ENCODE measurements around the gene ATP1A2. TPM values are rescaled to one million over a fixed set of nuclear protein-coding genes. Genes with fewer than 3 reads are reported as not detected.

The ATP1A2 gene
- polyA plus RNA-seq, 6 donors from 2014 or later = not detected

DNA sequence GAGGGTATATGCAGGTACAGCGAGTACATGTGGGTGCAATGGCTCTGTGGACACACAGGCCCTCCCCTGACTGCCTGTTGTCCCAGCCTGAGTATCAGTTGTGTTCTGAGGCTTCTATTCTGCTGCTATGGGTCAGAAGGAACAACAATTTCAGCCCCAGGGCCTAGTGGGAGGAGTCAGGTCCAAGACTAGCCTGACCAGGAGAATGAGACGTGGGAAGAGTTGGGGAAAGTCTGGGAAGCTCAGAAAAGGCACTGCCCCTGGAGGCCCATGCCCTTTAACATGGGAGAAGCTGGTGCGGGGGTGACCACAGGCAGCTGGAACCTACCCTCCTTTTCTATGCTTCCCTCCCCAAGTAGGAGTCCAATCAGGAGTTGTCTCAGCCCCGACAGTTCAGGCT lies 24.8 kb upstream of the ATP1A2 start:
- DNase-seq (no peak), ATAC-seq (ENCODE audit: low read depth in 2 of 2) (no peak)
- peaks cover 0 to 34% of the 10 kb centered on the region in 2 donors for H3K36me3 Mint-ChIP-seq
- peaks cover 16 to 33% (median 24%) of the 10 kb centered on the region in 3 donors for H3K4me1 Mint-ChIP-seq
- H3K27me3 Mint-ChIP-seq = no peaks in the 10 kb centered on the region
- H3K9me3 Mint-ChIP-seq = no peaks in the 10 kb centered on the region
- H3K27ac Mint-ChIP-seq = peak overlapping the region in 1 of 6 donors; percentile 28
- no peak overlapping the region for H3K4me3 Mint-ChIP-seq

DNA sequence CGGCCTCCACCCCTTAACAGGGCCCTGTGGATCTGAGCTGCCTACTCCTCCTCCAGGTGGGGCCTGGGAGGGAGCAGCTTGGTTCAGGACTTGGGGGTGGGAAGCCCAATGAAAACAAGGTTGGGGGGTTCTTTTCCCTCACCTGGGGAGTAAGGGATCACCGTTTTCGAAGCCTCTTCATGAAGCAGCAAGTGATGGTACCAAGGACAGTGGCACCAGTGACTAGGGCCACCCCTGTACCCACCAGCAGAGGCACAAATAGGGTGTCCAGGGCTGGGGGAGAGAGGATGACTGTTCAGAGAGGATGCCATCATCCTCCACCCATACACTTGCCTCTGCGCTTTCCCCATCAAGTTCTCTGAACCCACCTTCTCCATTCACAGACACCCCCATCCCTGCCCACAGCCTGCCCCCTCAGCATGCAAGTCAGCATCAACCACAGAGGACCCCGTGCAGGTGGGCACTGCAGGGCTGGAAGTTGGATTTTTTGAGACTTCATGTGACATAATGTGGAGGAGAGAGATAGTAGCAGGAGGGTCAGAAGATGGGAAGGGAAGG lies 23.8 kb upstream of the ATP1A2 start:
- Mint-ChIP-seq H3K4me3 (no peak overlapping the region), H3K36me3 (peaks cover 0 to 34% of the 10 kb centered on the region in 2 donors)

GRCh38 chr1:160092366-160093068 lies 23.0 kb upstream of the ATP1A2 start:
- no peaks in the 10 kb centered on the region for H3K27me3 Mint-ChIP-seq
- no peak overlapping the region for H3K4me3 Mint-ChIP-seq
- peaks cover 0 to 34% of the 10 kb centered on the region in 2 donors for H3K36me3 Mint-ChIP-seq
- ATAC-seq (ENCODE audit: low read depth in 2 of 2) (no peak), DNase-seq (no peak)
- H3K27ac Mint-ChIP-seq = no peak overlapping the region
- H3K4me1 Mint-ChIP-seq = peaks cover 30 to 43% (median 38%) of the 10 kb centered on the region in 3 donors
- no peaks in the 10 kb centered on the region for H3K9me3 Mint-ChIP-seq

More for the DNA sequence above, 23.8 kb upstream of the ATP1A2 start:
- Mint-ChIP-seq H3K4me1 (peaks cover 22 to 36% (median 30%) of the 10 kb centered on the region in 3 donors), H3K27ac (no peak overlapping the region), H3K27me3 (no peaks in the 10 kb centered on the region), H3K9me3 (no peaks in the 10 kb centered on the region)
- DNase-seq (no peak), ATAC-seq (ENCODE audit: low read depth in 2 of 2) (no peak)

DNA sequence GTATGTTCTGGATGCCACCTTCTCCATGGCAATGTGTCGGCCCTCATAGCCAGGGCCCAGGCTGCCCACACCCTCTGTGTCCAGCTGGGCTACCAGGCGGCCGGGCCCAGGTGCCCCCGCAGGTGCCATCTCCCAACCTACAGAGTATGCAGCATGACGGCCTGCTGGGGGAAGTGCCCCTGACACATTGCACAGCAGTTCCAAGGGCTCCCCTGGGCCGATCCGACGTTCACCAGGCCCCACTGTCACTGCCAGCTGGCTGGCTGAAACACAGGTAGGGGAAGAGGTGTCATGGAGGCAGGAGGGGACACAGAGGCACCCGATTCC lies 22.5 kb upstream of the ATP1A2 start:
- DNase-seq = no peak
- H3K4me1 Mint-ChIP-seq = peaks cover 35 to 48% (median 43%) of the 10 kb centered on the region in 3 donors
- no peaks in the 10 kb centered on the region for H3K9me3 Mint-ChIP-seq
- no peak overlapping the region for H3K4me3 Mint-ChIP-seq
- H3K27me3 Mint-ChIP-seq = no peaks in the 10 kb centered on the region
- no peak for ATAC-seq (ENCODE audit: low read depth in 2 of 2)
- peaks cover 0 to 33% of the 10 kb centered on the region in 2 donors for H3K36me3 Mint-ChIP-seq
- no peak overlapping the region for H3K27ac Mint-ChIP-seq

- DNase-seq = no peak
- H3K27ac Mint-ChIP-seq = no peak overlapping the region
- H3K9me3 Mint-ChIP-seq = no peaks in the 10 kb centered on the region
- no peak for ATAC-seq (ENCODE audit: low read depth in 2 of 2)
- H3K36me3 Mint-ChIP-seq = peaks cover 0 to 26% of the 10 kb centered on the region in 2 donors
- H3K4me1 Mint-ChIP-seq = peaks cover 36 to 42% (median 40%) of the 10 kb centered on the region in 3 donors
- no peaks in the 10 kb centered on the region for H3K27me3 Mint-ChIP-seq
- peak overlapping the region in 1 of 8 donors; percentile 9 for H3K4me3 Mint-ChIP-seq
Measured at GRCh38 chr1:160093624-160094290, 21.8 kb upstream of the ATP1A2 start.

GRCh38 chr1:160094291-160094625 lies 21.3 kb upstream of the ATP1A2 start:
- no peak overlapping the region for H3K27ac Mint-ChIP-seq
- H3K9me3 Mint-ChIP-seq = no peaks in the 10 kb centered on the region
- peaks cover 38 to 44% (median 40%) of the 10 kb centered on the region in 3 donors for H3K4me1 Mint-ChIP-seq
- DNase-seq (no peak), ATAC-seq (ENCODE audit: low read depth in 2 of 2) (no peak)
- peak overlapping the region in 1 of 8 donors; percentile 9 for H3K4me3 Mint-ChIP-seq
- H3K36me3 Mint-ChIP-seq = peaks cover 0 to 21% of the 10 kb centered on the region in 2 donors
- no peaks in the 10 kb centered on the region for H3K27me3 Mint-ChIP-seq

- Mint-ChIP-seq H3K27me3 (no peaks in the 10 kb centered on the region), H3K4me3 (no peak overlapping the region), H3K27ac (no peak overlapping the region), H3K36me3 (peaks cover 0 to 19% of the 10 kb centered on the region in 2 donors), H3K9me3 (no peaks in the 10 kb centered on the region), H3K4me1 (peaks cover 41 to 49% (median 45%) of the 10 kb centered on the region in 3 donors)
- DNase-seq (no peak), ATAC-seq (ENCODE audit: low read depth in 2 of 2) (no peak)
Measured at GRCh38 chr1:160094806-160095205, 20.8 kb upstream of the ATP1A2 start.

- no peak for DNase-seq
- Mint-ChIP-seq H3K4me1 (peaks cover 38 to 55% (median 46%) of the 10 kb centered on the region in 3 donors), H3K27me3 (no peaks in the 10 kb centered on the region), H3K9me3 (no peaks in the 10 kb centered on the region), H3K27ac (peak overlapping the region in 3 of 6 donors; percentile 19 to 44 (median 39)), H3K4me3 (peak overlapping the region in 7 of 8 donors; percentile 25 to 90 (median 53)), H3K36me3 (peaks cover 0 to 17% of the 10 kb centered on the region in 2 donors)
- no peak for ATAC-seq (ENCODE audit: low read depth in 2 of 2)
Measured at GRCh38 chr1:160095382-160096105, 20.0 kb upstream of the ATP1A2 start.

DNA sequence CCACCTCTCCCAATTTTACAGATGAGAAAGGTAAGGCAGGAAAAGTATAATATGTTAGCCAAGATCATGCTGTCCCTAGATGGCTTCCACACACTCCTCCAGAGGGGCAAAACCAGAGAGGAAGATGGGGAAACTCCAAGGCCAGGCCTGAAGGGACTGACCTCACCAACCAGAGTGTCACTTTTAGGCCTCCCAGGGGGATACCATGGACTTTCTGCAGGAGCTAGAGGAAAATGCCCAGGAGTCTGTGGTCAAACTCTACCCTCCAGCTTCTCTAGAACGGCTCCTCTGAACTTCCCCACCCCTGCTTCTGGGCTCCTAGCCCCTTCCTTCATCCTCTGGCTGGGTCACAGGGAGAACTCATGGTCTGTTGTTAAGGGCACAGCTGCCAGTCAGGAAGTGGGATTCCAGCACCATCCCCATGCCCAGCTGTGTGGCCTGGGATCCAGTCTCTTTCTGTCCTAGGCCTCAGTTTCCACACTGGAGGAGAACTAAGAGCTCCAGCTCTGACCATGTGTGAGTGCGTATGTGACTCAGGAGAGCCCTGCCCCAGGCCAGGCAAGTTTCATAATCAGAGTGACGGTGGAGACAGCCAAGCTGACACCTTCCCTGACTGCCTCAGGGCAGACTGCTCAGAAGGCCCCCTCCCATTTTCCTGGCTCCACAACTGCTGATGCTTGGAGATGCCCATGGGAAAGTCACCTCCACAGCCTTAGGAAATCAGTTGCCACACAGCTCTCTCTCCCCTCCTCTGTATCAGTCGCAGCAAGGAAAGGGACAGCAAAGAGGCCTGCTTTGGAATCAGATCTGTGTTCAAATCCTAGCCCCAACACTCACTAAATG lies 19.1 kb upstream of the ATP1A2 start:
- peak overlapping the region; percentile 23 to 93 (median 90) for H3K4me3 Mint-ChIP-seq
- no peaks in the 10 kb centered on the region for H3K27me3 Mint-ChIP-seq
- no peaks in the 10 kb centered on the region for H3K9me3 Mint-ChIP-seq
- peak overlapping the region in 5 of 6 donors; percentile 19 to 82 (median 44) for H3K27ac Mint-ChIP-seq
- peaks cover 44 to 65% (median 50%) of the 10 kb centered on the region in 3 donors for H3K4me1 Mint-ChIP-seq
- ATAC-seq (ENCODE audit: low read depth in 2 of 2) = no peak
- H3K36me3 Mint-ChIP-seq = peaks cover 0 to 11% of the 10 kb centered on the region in 2 donors
- DNase-seq = no peak

DNA sequence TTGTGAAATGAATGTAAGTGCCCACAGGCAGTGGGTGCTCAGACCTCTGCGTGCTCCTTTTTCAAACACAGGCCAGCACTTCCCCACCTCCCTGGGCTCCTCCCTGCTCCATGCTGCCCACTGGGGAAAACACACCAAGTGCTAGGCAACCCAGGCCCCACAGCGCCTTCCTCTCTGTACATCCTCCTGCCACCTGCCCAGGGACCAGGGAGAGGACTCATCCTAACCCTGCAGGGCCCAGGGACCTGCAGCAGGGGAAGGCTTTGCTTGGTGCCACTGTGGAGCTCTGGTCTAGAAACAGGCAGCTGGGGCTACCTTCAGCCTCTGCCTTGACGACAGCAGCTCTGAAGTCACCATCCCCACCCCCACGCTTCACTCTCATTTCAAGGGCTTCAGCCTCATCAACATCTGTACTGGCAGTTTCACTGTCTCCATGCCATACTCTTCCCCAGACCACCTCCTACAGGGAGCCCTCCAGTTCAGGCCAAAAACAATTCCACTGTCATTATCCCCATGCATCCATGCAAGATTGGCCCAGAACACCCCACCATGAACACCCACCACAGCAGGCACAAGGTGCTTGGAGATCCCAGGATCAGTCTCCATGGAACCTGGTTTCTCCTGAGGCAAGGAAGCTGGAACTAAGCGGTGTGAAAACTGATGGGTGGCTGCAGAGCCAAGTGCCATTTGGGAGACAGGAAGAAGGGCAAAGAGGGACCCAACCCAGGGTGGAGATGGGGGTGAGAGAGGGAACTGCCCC lies 18.2 kb upstream of the ATP1A2 start:
- peak overlapping the region; percentile 84 to 96 (median 90) for H3K4me3 Mint-ChIP-seq
- H3K36me3 Mint-ChIP-seq = peaks cover 0 to 3% of the 10 kb centered on the region in 2 donors
- peaks cover 46 to 66% (median 52%) of the 10 kb centered on the region in 3 donors for H3K4me1 Mint-ChIP-seq
- H3K27me3 Mint-ChIP-seq = no peaks in the 10 kb centered on the region
- H3K27ac Mint-ChIP-seq = peak overlapping the region; percentile 88 to 99 (median 92)
- no peak for ATAC-seq (ENCODE audit: low read depth in 2 of 2)
- no peak for DNase-seq
- H3K9me3 Mint-ChIP-seq = no peaks in the 10 kb centered on the region

DNA sequence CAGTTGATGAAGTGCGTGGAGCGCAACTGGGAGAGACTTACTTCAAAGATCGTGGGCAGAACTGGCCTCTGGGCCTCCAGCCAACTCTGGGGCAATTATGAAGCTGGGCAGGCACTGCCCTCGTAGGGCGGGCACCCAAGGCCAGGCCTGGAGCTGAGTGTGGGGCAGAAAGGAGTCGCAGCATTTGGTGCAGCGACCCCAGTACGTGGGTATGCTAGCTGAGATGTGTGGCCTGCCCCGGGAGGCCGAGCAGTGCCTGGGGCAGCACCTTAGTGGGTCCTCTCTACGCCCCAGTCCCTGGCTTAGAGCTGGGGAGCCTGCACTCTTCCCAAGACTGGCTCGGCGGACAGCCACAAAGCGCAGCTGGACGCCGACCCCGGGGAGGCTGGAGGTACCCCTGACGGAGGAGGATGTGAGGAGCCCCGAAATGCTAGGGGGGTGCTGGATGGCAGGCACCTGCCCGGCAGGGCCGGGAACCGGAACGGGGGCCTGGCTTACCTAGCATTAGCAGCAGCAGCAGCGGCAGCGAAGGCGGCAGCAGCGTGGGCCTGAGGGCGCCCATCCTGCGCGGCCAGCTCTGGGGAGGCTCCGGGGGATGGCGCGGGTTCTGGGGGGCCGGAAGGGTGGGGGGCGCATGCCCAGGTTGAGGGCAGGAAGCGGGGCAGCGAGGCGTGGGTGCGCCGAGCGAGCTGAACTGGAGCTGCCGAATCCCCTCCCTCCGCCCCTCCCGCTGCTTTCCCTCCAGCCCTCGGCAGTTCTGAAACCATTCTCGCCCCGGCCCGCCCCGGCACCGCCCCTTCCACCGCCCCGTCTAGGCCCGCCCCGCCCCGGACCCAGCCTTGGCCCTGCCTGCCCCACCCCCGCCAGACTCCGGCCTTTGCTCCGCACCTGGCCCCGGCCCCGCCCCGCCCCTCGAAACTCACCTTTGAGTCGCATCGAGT lies 17.4 kb upstream of the ATP1A2 start, which contains the start of gene IGSF8:
IGSF8 (minus strand) TSS at position 709 of the 941 bp plus-strand sequence; CDS start at position 562, 147 bp downstream.
- ATAC-seq (ENCODE audit: low read depth in 2 of 2) (peak; percentile 59 to 64), DNase-seq (peak; percentile 85)
- peak within 1 kb of the TSS; percentile 84 to 96 (median 90) for H3K4me3 Mint-ChIP-seq
- H3K36me3 Mint-ChIP-seq = no peaks in the 10 kb centered on the region
- peak within 1 kb of the TSS; percentile 88 to 99 (median 95) for H3K27ac Mint-ChIP-seq
- no peaks in the 10 kb centered on the region for H3K27me3 Mint-ChIP-seq
- peaks cover 44 to 64% (median 48%) of the 10 kb centered on the region in 3 donors for H3K4me1 Mint-ChIP-seq
- no peaks in the 10 kb centered on the region for H3K9me3 Mint-ChIP-seq

Data from naive B cell (primary cell).